HG02798 (cell line): ENCODE results near the gene NPHS1.
"Not testable (repeated sequence)": the region's sequence is repeated elsewhere in the genome, so short reads cannot be mapped to it uniquely, and the experiment has no call there.

Source experiments
- ATAC-seq: cut with Tn5 transposase; IDR thresholded peaks from one replicate; pipeline ENCODE4 v1.9.1; 2021; ENCODE audit warnings: mild to moderate bottlenecking; ENCODE audit not compliant: unreplicated experiment, poor library complexity

The NPHS1 gene

DNA sequence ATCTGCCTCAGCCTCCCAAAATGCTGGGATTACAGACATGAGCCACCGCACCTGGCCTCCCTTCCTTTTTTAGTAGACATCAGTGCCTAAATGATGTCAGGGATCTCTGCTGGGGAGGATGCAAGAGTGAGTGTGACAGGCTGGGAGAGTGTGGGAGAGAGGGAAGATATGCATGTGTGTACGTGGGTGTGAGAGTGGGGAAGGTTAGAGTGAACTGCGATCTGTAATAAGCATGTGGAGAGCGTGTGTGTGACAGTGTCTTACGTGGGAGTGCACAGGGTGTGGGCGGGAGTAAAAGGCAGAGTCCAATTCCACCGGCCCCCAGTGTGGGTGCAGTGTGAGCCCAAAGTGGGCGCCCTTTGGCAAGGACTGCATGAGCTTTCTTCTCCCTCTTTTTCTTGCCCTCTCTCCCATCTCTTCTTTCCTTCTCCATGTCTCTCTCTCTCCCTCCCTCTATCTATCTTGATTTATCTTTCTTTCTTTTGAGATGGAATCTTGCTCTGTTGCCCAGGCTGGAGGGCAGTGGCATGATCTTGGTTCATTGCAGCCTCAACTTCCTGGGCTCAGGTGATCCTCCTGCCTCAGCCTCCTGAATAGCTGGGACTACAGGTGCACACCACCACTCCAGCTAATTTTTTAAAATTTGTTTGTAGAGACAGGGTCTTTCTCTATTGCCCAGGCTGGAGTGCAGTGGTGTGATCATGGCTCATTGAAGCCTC is 893 bp upstream of the NPHS1 start:
- no peak for ATAC-seq

DNA sequence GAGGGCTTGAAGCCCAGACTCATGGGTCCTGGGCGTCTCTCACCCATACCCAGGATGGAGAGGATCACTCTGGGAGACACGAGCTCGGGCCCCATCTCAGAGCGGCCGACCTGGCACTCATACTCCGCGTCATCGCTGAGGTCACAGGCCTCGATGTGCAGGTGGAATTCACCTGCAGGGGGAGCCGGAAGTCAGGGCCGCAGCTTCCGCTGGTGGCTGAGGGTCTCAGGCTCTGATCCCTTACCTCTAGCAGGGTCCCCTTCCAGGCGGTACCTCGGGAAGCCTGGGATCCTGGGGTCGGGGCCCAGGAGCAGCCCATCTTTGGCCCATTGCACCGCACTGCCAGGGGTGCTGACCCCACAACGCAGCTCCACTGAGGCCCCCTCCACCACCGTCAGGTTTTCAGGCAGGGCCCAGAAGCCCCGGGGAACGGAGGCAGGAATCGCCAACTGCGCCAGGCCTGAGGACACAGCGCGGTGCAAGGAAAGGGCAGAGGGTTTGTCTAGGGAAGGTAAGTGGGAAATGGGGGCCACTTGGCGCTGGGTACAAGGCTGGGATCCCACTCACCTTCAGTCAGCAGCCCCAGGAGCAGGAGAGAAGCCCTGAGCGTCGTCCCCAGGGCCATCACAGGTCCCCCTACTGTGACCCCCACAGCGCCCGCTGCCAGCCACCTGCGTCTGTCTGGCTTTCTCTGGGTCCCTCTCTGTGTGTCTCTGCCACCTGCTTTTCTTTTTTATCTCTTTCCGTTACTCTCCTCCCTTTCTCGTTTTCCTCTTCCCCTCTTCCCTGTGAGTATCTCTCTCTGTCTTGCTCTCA is 883 bp downstream of the NPHS1 start:
- no peak for ATAC-seq

DNA sequence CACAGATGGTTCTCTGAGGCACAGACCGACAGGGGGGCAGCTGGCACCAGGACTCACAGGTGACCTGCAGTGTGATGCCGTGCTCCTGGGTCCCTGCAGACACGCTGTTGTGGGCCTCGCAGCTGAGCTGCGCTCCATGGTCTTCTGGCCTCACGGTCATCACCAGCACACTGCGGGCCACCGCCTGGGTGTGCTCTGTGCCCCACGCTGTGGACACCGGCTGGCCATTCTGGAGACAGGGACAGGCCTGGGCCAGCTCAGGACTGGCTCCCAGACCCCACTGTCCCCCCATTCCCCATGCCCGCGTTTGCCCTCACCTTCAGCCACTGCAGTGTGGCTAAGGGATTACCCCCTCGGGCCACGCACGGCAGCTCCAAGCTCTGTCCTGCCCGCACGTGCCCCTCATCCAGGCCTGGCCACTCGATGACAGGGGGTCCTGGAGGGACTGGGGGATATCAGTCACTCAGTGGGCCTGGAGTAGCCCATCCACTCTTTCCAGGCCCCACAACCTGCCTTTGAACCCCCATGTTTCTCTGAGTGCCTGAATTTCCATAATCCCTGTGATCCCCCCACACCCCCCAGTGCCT is 3.3 kb downstream of the NPHS1 start:
- no peak for ATAC-seq

DNA sequence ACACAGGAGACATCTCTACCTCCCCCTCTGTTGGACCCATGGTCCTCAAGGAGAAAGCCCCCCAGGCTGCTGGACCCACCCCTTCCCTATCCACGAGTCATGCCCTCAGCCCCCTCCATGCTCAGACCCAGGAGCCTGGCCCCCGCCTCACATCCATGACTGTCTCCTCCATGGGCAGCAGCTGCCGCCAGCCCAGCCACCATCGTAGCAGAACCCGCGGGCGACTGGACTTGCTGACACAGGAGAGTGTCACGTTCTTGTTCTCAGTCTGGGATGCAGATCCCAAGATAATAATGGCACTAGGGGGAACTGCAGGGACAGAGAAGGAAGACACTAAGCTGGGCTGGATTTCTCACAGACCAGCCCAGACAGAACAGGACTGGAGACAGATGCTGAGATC is 3.8 kb downstream of the NPHS1 start:
- no peak for ATAC-seq

DNA sequence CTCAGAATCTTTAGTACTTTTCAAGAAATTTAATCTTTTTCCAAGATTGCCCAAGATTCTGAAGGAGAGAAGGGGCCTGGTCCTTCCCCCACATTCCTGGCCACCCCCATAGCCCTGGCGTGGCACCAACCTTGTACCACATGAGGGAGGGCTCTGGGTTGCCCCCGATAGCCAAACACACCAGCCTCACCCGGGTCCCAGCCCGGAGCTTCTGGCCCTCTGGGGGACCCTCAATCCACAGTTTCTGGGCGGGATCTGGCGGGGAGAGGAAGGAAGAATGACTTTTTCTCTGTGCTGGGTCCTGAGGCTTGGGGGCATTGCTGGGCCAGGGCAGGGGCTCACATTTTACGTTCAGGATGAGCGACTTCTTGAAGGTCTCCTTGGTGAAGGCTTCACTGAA is 4.4 kb downstream of the NPHS1 start:
- no peak for ATAC-seq

DNA sequence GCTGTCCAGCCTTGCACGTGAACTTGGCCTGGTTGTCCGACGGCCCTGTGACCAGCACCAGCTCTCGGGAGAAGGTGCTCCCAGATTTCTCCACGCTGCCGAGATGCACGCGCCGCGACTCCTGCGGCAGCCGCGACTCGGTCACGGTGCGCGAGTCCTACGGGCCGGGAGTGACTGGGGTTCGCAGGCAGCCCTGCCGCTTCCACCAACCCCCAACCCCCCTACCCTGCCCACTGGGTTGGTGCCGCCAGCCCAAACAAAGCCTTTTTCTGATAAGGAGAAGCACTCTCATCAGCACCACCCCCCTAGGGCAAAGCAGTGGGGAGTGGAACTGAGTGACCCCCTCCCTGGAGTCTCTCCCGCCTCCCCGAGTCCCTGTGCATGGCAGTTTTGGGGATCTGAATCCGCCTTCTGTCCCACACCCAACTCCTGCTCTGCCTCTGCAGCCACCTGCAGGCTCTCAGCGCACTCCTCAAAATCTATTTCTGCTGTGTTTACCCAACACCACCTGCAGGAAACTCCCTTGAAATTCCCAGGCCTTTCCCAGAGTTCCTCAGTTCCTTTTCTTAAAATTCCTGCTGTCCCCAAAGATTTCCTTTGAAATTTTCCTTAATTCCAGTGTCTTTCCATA is 6.2 kb downstream of the NPHS1 start:
- no peak for ATAC-seq

DNA sequence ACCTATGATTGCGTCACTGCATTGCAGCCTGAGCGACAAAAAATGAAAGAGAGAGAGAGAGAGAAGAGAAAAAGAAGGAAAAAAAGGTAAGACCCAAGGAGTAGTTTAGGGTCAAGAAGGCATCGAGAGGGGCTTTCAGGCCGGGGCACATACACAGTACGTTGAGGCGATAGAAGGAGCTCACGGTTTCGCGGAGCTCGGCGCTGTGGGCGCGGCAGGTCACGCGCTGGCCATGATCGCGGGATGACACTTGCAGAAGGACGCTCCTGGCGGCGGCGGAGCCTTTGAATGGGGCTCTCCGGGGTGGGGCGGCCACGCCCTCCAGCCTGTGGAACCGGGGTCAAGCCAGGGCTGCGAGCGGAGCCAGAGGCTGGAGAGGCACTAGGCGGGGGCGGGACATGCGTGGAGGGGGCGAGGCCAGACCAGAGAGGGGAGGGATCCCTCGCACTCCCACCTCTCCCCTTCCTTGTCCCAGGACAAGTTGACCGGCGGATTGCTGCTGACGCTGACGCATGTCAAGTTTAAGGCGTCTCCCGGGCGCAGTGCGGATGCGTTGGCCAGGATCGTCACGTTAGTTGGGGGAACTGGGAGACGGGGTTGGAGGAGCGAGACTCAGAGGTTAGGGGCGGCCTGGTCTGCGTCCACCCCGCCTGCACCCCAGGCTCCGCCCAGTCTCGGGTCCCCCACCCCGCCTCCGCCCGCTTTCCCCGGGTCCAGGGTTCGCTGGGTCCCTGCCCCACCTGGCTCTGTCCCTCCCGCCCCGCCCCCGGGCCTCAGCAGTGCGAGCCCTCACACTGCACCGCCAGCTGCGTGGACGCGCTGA is 6.9 kb downstream of the NPHS1 start:
- ATAC-seq: no peak

DNA sequence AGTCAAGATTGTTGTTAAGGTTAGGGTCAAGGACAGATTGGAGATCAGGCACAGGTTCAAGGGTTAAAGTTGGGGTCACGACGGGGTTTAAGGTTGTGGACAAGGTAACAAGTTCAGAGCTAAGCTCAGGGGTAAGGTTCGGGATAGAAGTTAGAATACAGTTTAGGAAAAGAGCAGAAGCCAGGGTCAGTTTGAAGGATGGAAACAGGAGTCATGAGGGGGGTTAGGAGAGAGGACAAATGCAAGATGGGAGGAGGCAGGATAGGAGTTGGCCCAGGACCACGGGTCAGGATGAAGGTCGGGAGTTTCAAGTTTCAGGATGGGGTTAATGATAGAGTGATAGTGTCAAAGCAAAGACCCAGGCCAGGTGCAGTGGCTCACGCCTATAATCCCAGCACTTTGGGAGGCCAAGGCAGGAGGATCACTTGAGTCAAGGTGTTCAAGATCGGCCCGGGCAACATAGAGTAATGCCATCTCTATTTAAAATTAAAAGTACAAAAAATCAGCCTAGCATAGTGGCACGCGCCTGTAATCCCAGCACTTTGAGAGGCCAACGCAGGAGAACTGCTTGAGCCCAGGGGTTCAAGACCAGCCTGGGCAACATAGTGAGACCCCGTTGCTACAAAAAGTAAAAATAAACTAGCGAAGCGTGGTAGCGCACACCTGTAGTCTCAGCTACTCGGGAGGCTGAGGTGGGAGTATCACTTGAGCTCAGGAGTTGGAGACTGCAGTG is 7.7 kb downstream of the NPHS1 start:
- no peak for ATAC-seq

DNA sequence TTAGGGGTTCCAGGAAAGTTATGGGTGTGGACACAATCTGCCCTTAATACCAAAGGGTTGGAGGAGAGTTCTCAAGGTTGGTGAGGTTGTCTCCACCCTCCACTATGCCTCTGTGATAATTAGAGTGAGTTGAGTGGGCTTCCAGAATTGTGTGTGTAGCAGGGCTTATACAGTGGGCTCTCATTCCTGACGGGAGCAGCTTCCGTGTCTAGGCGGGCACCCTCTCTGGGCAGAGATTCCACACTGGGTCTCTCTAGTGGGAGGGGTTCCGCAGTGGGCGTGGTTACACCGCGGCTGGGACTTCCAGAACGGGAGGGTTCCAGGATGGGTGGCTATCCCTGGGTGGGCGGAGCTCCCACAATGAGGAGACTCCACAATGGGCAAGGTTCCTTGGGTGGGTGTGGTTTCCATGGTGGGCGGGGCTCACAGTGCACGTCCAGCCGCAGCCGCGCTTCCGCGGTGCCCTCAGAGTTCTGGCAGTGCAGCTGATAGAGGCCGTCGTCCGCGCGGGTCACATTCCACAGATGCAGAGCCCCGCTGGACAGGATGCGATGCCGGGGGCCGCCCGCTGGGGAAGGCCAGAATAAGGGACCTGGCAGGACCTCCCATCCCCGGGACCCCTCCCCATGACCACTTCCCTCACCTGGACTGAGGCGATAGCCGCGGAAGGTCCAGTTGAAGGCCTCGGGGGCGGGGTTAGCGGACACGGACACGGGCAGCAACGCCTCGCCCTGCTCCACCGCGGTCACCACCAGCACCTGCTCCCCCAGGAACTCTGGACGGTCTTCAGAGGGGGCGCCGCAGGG is 8.4 kb downstream of the NPHS1 start:
- no peak for ATAC-seq

DNA sequence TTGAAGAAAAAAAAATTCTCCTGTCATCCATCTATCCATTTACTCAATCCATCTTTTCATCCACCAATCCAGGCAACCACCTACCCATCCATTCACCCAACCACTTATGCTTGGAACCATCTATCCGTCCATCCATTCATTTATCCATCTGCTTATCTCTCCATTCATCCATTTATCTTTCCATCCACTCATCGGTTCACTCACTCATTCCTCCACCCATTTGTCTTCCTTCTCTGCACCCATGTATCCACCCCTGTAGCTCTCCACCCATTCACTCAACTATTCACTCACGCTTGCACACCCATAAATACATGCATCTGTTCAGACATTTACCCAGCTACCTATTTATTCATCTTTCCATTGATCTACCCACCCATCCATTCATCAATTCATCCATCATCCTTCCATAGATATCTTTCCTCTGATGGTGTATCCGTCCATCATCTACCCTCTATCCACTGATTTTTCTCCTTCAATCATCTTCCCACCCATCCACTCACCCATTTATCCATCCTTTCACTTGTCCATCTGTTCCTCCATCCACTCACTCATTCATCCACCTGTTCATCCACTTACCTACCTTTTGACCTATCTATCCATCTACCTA is 9.5 kb downstream of the NPHS1 start:
- ATAC-seq: no peak

DNA sequence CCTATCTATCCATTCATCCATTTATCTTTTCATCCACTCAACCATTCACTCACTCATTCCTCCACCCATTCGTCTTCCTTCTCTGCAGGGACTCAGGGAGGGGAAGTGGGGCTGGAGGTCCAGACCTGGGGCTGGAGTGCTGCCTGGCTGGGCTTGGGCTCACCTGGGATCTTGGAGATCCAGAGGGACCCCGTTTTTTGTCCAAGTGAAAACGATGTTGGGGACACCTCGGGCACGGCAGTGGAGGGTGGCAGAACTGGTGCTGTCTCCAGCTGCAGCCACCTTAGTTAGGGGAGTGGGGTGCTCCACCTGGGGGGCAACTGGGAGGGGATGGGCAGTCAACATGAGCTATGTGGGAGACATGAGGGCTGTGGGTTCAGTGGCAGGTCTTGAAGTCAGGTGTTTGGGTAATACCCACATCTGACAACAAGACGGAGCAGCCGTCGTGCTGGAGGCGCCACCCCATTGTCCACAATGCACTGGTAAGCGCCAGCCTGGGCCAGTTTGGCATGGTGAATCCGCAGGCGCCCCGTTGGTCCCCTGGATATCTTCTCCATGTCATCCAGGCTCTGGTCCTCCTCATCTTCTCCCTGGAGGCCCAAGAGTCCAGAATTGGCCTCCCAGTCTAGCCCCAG is 10.2 kb downstream of the NPHS1 start:
- ATAC-seq: no peak

DNA sequence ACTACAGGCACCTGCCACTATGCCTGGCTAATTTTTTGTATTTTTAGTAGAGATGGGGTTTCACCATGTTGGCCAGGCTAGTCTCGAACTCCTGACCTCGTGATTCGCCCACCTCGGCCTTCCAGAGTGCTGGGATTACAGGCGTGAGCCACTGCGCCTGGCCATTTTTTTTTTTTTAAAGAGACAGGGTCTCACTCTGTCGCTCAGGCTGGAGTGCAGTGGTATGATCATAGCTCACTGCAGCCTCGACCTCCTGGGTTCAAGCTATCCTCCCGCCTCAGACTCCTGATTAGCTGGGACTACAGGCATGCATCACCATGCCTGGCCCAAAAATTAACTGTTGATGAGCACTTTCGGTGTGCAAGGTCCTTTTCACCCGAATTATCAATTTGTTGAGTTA is 16.2 kb downstream of the NPHS1 start:
- not testable (repeated sequence) for ATAC-seq

DNA sequence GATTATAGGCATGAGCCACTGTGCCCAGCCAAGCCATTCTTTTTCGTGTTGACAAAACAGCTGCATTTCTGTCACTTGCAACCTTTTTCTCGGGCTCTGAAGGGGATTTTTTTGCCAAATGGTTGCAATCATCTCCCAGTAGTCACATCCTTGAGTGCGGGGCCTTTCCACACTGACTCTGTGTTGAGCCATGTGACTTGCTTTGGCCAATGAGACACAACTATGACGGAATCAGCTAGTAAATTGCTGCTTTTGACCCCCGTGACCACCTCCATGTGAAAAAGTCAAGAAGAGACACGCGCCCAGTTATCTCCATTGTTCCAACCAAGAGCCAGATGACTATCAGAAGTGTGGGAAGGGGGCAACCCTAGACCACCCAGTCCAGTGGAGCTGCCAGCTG is 18.3 kb downstream of the NPHS1 start:
- ATAC-seq: no peak

DNA sequence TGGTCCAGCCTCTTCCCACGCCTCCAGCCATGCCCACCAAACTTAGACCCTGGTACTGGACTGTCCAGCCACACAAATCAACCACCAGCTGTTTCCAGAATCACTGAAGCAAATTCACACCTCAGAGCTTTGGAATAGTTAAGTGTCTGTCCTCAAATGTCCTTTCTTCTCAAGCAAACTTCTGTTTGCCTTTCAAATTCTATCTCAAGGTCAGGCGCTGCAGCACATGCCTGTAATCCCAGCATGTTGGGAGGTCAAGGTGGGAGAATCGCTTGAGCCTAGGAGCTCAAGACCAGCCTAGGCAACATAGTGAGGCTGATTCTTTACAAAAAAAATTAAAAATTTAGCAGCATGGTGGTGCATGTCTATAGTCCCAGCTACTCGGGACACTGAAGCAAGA is 20.2 kb downstream of the NPHS1 start:
- ATAC-seq: no peak

DNA sequence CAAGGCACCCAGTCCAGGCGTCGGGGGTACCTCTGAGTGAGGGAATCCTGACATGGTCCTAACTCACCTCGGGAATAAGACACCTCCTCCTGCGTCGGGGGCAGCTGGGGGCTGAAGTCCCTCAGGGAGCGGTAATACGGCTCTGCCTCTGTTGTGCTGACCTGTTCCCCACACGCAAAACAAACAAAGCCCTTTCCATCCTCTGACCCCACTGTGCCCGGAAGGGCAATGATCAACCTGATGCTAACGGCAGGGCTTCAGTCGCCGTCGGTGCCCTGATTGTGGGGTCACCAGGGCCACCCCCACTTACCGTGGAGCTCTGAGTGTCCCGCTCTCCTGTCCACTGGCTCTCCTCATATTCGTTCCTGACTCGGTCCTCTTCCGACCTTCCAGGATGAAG is 21.3 kb downstream of the NPHS1 start:
- no peak for ATAC-seq

DNA sequence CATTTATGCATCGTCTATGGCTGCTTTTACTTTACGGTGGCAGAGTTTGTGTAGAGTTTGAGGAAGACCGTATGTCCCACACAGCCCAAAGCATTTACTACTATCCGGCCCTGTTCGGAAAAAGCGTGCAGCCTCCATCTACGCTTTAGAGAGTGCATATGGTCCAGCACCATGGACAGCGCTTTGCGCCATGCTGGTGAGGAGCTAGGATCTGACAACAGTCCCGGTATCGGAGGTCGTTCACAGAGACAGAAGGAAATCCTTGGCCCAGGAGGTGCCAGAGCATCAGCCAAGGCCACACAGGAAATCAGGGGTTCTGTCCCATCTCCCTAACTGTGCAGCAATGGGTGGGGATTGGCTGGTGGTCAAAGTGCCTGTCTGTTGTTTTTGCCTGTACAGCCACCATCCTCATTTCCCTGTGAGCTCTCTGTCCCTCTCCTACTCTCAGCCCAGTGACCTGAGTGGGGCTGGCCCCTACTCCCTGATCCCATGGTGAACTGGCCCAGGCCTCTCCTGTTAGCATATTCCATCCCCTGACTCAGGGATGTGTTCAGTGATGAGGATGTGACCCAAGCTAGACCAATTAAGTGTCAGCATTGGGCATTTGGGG is 23.5 kb downstream of the NPHS1 start:
- ATAC-seq: no peak

DNA sequence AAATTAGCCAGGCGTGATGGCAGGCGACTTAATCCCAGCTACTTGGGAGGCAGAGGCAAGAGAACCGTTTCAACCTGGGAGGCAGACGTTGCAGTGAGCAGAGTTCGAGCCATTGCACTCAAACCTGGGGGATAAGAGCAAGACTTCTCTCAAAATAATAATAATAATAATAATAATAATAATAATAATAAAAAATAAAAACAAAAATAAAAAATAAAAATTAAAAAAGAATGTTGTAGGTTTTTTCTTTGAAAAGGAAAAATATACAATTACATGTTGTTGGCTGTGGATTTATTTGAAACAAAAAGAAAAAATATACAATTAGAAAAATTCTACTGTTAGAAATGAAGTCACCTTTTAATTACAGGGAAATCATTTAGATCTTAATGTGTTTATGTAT is 28.2 kb downstream of the NPHS1 start:
- no peak for ATAC-seq

DNA sequence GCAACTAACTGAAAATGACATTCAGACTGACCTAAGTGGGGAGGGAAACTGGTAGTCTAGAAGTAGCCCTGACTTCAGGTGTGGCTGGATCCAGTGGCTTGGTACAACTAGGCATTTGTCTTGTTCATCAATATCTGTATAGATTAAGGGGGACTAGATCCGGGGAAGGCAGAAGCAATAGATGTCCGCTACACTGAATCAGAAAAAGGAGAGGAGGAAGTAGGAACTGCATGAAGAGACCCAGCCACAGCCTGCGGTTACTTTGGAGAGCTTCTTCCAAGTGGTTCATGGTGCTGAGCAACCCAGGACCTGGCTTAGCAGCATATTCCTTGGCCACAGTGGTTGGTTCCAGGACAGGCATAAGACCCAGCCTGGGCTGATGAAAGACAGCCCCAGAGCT is 29.7 kb downstream of the NPHS1 start:
- no peak for ATAC-seq
